NCI-H226 (cell line): Measurements from ENCODE around the gene ABCA10.

Source experiments
- DNase-seq: peaks from one replicate; pipeline ENCODE4 v3.0.0-alpha.2; 2015

ABCA10 gene

DNA sequence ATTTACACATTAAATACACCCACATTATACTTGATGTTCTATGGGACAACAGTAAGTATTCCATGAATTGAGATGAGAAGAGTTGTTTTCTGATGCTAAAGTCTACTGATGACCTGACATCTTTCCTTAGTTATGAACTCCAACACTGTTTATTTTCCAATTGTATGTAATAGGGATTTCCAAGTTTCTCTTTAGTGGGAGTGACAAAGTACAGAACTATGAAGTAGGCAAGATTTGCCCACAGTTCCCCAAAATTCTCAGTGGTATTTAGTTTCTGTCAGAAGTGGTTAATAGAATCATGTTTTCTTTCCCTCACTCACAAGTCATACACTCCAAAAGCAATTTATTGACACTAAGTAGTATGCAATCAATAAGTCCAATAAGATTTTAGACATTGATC is 64.4 kb downstream of the ABCA10 start:
- DNase-seq: no peak

DNA sequence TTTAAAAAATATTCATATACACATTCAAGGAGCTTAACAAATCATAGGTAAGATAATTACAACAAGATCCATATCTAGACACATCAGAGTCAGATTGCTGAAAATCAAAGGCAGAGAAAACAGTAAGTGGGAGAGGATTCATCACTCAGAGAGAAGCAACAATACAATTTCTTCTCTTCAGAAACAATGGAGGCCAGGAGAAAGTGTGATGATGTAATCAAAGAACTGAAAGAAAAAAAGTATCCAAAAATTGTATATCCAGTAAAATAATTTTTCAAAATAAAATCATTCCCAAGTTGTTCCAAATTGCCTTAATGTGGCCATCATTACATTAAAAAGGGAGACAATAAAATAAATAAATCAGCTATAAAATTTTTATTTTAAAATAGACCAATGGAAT is 69.2 kb downstream of the ABCA10 start:
- no peak for DNase-seq

DNA sequence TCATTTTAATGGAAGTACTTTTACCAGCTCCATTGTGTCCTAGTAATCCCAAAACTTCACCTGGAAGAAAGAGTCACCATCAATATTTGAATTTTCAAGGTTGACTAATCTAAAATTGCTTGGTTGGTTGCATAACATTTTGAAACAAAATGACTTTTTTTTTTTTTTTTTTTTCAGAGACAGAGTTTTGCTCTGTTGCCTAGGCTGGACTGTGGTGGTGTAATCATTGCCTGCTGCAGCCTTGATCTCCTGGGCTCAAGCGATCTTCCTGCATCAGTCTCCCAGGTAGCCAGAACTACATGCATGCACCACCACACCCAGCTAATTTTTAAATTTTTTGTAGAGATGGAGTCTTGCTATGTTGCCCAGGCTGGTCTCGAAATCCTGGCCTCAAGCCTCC is 74.4 kb downstream of the ABCA10 start:
- DNase-seq: no peak

DNA sequence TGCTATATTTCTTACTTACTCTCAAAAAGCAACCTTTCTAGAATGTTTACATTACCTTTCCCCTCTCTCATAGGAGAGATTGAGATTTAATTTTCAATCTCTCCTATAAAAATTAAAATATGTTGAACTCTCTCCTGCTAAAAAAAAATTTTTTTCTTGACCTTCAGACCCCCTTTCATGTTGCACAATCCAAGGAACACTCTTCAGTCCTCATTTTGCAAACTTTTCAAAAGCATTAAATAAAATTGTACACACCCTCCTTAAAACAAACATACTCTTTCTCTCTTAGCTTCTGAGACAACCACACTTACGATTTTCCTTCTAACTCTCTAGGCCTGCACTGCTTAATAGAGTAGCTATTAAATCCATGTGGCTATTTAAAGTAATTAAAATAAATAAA is 78.3 kb downstream of the ABCA10 start:
- no peak for DNase-seq

DNA sequence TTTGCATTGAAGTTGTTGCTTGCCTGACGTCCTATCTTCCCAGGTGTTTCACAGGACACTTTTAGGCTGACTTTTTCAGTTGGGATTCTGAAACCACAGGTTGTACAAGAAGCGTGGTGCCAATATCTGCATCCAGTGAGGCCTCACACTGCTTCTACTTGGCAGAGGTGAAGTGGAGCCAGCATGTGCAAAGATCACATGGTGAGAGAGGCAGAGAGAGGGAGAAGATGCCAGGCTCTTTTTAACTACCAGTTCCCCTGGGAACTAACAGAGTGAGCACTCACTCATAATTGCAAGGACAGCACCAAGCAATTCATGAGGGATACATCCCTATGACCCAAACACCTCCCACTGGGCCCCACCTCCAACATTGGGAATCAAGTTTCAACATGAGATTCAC is 81.2 kb downstream of the ABCA10 start:
- DNase-seq: no peak

DNA sequence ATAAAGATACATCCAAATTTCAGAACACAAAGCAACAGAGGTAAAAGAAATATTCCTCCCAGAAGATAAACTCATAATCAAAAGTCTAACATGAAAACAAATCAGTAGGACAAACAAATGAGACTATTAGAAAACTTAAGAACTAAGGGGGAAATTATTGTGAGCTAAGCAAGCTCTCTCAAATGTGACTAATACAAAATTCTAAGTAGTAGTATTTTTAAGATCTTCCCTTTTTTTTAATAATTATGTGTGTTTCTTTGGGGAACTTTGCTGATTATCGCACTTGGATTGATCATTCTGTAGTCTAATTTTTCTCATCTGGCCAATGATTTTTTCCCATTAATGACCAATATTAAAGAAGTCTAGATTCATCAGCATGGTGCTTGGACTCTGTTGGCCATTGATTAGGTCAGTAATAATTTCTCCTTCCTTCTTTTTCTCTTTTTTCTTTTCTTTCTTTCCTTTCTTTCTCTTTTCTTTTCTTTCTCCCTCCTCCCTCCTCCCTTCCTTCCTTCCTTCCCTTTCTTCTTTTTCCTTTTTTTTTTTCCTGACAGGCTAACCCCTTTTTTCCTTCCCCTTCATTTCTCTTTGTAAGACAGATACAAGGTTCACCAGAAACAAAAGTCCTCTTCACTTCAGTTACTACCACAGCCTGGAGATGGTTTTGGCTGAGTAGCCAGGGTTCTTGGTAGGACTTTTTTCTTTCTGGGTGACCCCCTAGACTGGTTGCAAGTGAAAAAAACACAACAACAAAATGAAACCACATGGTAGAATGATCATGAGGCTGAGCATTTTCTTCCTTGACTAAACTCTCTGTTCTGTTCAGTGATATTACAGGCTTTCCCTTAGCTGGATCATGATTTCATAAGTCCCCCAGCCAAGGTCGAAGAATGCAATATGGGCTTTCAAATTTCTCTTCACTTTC is 84.0 kb downstream of the ABCA10 start:
- no peak for DNase-seq

DNA sequence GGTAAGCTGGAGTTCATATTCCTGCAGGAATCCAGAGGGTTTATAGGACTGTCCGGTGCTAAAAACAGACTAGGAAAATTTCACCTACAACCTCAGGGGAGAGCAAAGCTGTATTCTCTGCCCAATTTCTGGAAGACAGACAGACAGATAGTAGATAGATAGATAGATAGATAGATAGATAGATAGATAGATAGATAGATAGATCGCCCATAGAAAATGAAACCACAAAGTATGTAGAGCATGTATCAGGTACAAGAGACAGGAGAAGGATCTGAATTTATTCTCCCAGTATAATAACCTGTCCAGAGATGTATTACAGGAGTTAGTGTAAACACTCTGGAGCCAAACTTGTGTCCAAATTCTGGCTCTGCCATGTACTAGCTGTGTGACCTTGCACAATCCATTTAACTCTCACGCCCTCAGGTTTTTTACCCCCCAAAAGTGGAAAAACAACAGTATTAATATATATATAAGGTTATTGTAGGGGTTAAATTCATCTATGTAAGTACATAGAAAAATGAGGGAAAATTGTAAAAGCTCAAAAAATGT is 84.9 kb downstream of the ABCA10 start:
- DNase-seq: no peak

DNA sequence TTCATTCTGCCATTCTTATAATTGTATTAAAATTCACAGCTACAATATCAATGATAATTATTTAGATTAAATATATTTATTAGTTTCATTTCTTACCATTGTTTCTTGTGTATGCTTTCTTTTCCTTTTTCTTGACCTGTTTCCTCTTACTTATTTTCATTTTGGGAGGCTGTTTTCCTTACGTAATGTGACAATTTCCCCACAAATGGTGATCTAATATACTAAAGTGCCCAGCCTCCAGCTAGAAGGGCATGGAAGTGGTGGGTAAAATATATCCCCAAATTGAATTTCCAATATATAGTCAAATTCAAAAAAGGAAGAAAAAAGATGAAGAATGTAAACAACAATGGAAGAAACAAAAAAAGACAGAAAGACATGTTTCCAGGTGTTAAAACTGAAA is 85.5 kb downstream of the ABCA10 start:
- DNase-seq: no peak

DNA sequence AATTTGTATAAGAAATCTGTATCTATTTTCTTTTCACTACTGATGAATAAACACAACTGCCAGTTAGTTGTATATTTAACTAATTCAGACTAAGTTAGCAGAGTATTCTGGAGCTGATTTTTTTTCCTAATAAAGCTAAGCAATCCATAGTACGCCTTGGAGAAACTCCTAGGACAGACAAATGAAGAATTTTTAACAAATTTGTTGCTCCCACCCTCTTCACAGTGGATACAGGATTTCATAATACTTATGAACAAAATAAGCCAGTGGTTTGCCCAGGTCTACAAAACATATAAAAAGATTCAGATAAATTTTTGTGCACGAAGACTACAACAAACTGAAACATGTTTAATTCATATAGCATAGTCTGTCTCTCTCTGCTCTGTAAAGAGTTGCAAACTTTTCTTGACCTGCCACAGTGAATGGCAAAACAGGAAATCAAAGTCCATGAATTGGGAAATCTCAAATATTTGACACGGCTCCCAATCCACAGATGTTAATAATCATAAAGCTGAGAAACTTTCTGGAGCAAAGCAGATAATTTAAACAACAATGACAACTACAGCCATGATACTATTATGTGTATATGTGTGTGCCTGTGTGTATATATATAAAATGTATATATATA is 86.3 kb downstream of the ABCA10 start:
- no peak for DNase-seq

DNA sequence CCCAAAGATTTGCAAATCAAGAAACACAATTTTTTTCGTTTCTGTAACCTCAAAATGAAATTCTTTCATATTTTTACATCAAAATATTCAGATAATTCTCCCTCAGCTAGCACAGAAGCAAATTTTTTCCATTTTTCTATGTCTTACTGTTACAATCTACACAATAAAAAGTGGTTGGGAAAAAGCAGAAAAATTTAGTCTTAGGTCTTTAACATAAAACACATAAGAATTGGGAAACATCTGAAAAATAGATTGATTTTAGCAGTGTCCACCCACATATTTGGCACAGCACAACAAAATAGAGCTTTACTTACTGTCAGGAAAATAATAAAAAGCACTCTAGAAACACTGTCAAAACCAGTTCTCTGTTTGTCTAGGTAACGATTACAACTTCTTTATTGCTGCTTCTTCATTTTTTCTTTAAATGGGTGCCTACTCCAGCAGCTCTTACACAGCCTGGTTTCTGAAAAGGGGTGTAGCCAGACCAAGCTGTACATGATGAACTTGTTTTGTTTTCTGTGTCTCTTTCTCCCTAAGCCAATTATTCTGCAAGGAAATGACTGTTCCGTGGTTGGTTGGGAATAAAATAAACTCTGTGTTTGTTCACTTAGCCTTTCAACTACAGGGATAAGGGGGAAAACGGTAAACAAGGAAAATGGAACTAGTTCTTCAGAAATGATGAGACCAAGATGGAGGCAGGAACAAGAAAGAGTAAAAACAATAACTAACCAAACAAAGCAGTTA is 87.0 kb downstream of the ABCA10 start, which contains the start of gene ABCA6:
Gene ABCA6 (minus strand): TSS at position 465 of the 744 bp plus-strand sequence. CDS start 1,192 bp downstream, outside the sequence.
- DNase-seq: no peak

DNA sequence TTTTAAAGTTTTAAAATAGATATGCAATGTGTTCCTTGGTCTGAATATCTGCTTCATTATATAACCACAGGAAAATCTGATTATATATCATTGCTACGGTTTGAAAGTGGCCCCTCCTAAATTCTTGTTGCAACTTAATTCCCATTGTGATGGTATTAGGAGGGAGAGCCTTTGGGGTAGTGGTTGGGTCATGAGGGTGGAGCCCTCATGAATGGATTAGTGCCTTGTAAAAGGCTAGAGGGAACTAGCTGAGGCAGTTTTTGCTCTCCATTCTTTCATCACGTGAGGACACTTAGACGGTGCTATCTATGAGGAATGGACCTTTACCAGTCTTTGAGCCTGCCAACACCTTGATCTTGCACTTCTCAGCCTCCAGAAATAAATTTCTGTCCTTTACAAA is 94.5 kb downstream of the ABCA10 start:
- no peak for DNase-seq

DNA sequence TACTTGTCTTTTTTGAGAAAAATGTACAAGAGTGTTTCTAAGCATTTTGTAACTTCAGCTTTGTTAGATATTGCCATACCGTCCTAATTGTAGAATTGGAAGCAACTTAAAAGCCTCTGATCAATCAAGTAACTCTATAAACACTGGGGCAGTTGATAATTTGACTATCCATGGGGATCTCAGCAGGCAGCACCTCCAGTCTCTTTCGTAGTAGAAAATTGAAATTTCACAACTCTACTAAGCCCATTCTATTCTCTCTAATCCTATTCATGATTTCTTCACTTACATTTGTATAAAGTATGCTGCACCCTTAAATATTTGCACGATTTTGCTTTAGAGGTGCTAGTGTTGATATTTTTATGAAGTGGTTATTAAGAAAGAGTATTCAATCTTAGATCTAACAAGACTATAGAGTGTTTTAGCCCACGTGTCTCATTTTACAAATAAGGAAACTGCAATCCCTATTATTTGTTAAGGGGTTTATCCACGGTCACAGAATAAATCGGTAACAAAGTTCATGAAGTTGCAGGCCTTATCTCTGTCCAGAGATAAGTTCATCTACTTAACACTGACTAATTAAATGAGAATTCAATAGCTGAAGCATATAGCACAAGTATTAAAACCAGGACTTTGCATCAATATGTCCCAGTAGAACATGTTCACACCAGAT is 97.9 kb downstream of the ABCA10 start:
- DNase-seq: no peak

DNA sequence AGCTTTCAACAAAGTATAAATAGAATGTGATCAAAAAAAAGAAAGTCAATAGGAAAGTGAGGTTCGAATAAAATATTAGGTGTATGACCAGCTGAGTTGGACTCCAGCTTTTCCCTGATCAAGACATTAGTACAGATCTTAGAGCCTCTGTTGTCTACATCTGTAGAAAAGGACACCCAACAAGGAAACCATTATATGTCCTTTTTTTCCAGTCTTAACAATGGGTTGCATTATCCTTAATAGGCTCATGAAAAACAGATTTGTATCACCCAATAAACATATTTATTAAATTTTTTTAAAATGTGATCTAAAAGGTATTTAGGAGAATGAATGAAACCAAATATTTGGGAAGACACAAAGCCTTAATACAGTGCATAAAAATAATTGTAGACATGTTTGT is 105.0 kb downstream of the ABCA10 start:
- no peak for DNase-seq

DNA sequence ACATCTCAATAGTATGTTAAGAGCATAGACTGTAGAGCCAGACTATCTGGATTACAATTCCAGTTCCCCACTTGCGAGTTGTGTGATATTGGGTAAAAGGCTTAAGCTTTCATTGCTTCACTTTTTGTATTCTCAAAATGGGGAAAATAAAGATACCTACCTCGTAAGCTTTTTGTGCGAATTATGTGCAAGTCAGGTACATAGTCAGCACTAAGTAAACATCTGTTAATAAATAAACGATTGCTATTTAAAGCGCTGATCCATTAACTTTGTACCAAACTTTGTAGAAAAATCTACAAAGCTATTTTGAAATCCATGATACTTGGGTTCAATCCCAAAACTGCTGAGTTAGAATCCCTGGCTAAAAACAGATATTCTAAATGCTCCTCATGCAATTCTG is 106.6 kb downstream of the ABCA10 start:
- no peak for DNase-seq

DNA sequence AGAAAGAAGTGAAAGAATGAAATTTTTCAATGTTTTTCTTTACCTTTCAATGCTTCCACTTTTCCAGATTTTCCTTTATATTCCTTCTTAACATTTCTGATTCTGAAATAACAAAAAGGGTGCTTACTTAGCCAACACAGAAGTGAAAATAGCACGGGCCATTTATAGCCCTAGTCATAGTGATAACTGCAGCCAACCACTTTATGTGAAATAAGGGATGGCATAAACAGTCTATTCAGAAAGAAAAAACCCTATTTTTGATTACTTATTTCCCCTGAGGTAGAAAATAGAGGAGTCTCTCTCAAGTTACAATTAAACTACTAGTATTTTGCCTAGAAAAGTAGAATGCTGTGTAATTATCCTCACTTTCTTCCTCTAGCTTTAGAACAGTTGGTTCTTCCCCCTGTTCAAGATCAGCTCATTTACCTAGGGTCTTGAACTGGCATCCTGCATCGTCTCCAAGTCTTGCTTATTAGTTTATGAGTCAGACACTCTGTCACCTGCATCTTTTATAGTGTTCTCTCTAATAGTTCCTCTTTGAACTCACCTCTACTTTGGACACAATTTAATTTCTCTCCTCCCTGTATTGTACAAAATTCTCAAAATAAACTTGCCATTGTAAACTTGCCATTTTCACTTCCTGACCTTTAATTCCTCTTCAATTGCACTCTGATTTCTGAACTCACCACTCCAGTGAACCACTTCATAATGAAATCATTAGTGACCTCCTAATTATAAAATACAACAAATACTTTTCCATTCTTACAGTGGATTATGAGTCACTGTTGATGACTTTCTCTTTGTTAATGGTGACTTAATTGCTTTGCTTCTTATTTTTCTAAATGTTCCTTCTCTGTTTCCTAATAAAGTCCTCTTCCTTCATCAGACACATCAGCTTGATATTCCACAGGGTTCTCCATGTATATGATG is 110.5 kb downstream of the ABCA10 start:
- DNase-seq: no peak

DNA sequence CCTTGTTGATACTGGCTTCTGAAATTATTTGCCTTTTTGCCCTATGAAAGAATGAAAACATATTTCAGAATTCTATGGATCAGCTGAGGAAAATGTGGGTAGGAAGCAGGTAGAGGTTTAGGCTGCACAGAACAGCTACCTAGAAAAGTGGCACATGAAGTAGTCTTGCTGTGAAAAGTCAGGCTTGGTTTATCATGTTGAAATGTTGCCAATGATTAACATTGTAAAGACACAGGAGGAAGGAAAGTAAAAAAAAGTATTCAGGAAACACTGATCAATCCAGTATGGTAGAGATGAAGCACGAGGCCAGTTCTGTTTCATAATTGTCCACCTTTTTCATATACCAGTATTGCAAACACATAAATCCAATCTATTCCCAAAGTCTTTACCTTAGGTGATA is 116.8 kb downstream of the ABCA10 start:
- no peak for DNase-seq

DNA sequence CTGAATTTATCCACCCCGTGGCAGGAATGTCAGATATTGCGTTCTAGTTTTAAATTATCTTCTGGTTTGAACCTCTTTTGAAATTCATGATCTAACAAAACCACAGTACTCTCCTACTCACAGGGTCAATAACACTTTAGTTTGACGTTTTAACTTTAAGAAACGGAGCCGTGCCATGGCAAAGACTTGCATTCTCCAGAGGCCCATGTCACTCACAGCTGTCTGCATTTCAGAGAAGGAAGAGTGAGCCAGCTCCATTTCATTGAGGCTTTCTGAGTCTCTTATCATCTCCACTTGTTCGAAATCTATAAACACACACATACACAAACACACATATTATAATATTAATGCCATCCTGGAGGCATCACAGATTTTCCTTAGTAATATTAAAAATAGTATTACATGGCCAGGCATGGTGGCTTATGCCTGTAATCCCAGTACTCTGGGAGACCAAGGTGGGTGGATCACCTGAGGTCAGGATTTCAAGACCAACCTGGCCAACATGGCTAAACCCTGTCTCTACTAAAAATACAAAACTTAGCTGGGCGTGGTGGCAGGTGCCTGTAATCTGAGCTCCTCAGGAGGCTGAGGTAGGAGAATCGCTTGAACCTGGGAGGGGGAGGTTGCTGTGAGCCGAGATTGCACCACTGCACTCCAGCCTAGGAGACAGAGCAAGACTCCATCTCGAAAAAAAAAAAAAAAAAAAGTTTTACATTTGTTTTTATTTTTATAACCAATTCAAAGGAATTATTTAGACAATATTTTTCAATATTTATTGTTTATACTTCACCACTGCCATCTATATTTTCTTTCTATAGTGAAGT is 122.5 kb downstream of the ABCA10 start:
- DNase-seq: no peak

DNA sequence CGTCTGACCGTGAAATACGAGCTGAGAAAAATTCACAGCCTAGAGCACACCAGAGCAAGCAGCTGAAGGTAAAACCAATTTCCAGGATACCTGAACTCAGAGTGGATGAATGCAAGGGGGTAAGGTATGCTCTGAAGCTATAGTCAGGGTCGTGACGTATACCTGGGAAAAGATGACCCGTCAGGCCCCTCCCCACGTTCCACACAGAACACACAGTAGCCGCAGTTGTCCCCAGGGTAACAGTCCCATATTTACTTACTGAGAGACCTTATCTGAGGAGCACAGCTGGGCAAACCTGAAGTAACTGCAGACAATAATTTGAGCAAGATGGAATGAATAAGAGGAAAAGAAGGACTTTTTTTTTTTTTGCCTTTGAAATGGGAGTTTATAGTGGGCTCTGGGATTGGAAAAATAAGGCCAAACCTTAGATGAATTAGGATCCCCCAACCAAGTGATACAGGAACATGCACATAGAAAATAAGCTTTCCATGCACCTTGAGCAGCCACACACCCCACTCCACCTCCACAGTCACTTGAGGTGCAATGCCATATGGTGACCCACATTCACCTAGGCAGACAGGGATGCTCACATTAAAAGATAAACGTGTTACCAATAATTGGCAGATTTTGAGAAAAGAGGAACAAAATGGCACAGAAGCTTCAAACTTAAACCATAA is 124.9 kb downstream of the ABCA10 start:
- no peak for DNase-seq

DNA sequence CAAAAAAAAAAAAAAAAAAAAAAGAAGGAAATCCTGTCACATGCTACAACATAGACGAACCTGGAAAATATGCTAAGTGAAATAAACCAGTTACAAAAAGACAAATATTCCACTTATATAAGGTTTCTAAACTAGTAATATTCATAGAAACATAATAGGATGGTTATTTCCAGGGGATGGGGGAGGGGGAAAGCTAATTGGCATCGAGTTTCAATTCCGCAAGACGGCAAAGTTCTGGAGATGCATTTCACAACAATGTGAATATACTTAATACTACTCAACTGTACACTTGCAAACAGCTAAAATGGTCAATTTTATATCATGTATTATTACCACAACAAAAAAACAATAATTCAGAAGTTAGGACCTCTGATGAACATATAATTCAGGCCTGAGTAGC is 130.0 kb downstream of the ABCA10 start:
- no peak for DNase-seq
